Astrocyte (in vitro differentiated cells and primary cell): ENCODE results near the gene ATP6V0B. TPM values are rescaled to one million over a fixed set of nuclear protein-coding genes. Genes with fewer than 3 reads are reported as not detected.

Source experiments
- DNase-seq: peaks from one replicate; pipeline ENCODE4 v3.0.0-alpha.2; 2010; ENCODE audit warnings: low read depth
- FAIRE-seq: peaks from 2 replicates; lab custom pipeline; 2011; peaks lifted over from hg19 to GRCh38; lab: Jason Lieb, UNC
- H2AFZ ChIP-seq: 2 replicates; pipeline ENCODE4 v1.6.0; 2012; ENCODE audit warnings: low read depth, low read length, inconsistent platforms
- H3K27ac ChIP-seq: 2 replicates; pipeline ENCODE4 v1.5.1; 2011; ENCODE audit warnings: low read depth, low read length, inconsistent platforms
- H3K27me3 ChIP-seq: 2 replicates; pipeline ENCODE4 v1.6.0; 2011; ENCODE audit warnings: low read length, inconsistent platforms; ENCODE audit not compliant: insufficient read depth
- H3K36me3 ChIP-seq: 2 replicates; pipeline ENCODE4 v1.5.1; 2011; ENCODE audit warnings: low read length, inconsistent platforms; ENCODE audit not compliant: insufficient read depth
- H3K4me1 ChIP-seq: 2 replicates; pipeline ENCODE4 v1.5.1; 2011; ENCODE audit warnings: low read length, inconsistent platforms; ENCODE audit not compliant: insufficient read depth
- H3K4me2 ChIP-seq: 2 replicates; pipeline ENCODE4 v1.6.0; 2012; ENCODE audit warnings: low read length, inconsistent platforms
- H3K4me3 ChIP-seq: 2 replicates; pipeline ENCODE4 v1.5.1; 2011; ENCODE audit warnings: low read depth, mild to moderate bottlenecking, low read length, inconsistent platforms; ENCODE audit not compliant: insufficient read depth
- H3K79me2 ChIP-seq: 2 replicates; pipeline ENCODE4 v1.6.0; 2012; ENCODE audit warnings: mild to moderate bottlenecking, low read length, inconsistent platforms; ENCODE audit not compliant: insufficient read depth
- H3K9ac ChIP-seq: 2 replicates; pipeline ENCODE4 v1.6.0; 2012; ENCODE audit warnings: mild to moderate bottlenecking, low read length, inconsistent platforms
- H3K9me3 ChIP-seq: 2 replicates; pipeline ENCODE4 v1.5.1; 2012; ENCODE audit warnings: low read depth, mild to moderate bottlenecking, low read length, inconsistent platforms; ENCODE audit not compliant: insufficient read depth
- H4K20me1 ChIP-seq: 2 replicates; pipeline ENCODE4 v1.6.0; 2012; ENCODE audit warnings: low read length, inconsistent platforms; ENCODE audit not compliant: insufficient read depth
- H3K27ac Mint-ChIP-seq: one replicate; pipeline ENCODE4 v1.8.0; 2021; ENCODE audit warnings: mild to moderate bottlenecking, mixed read lengths; ENCODE audit not compliant: unreplicated experiment
- H3K27me3 Mint-ChIP-seq: one replicate; pipeline ENCODE4 v1.8.0; 2021; ENCODE audit warnings: low read depth, mixed read lengths; ENCODE audit not compliant: unreplicated experiment
- H3K36me3 Mint-ChIP-seq: one replicate; pipeline ENCODE4 v1.8.0; 2021; ENCODE audit warnings: low read depth, mixed read lengths; ENCODE audit not compliant: unreplicated experiment
- H3K4me1 Mint-ChIP-seq: one replicate; pipeline ENCODE4 v1.8.0; 2021; ENCODE audit warnings: low read depth, mixed read lengths; ENCODE audit not compliant: unreplicated experiment
- H3K4me3 Mint-ChIP-seq: one replicate; pipeline ENCODE4 v1.8.0; 2021; ENCODE audit warnings: mild to moderate bottlenecking, moderate library complexity, mixed read lengths; ENCODE audit not compliant: unreplicated experiment
- H3K9me3 Mint-ChIP-seq: one replicate; pipeline ENCODE4 v1.8.0; 2021; ENCODE audit warnings: mild to moderate bottlenecking, mixed read lengths; ENCODE audit not compliant: unreplicated experiment
- CTCF ChIP-seq: IDR thresholded peaks from 2 replicates; pipeline ENCODE4 v1.5.1; 2011; ENCODE audit warnings: low read depth, mild to moderate bottlenecking, inconsistent platforms, low read length, moderate library complexity; ENCODE audit not compliant: insufficient read depth
- EZH2 ChIP-seq: IDR thresholded peaks from 2 replicates; pipeline ENCODE4 v1.6.1; 2012; ENCODE audit warnings: mild to moderate bottlenecking, low read length, inconsistent platforms; ENCODE audit not compliant: insufficient read depth
- total RNA-seq: library from RNA; stranded (reverse); gene quantifications from 2 replicates; pipeline ENCODE4 v1.2.1, GENCODE V29; 2021

The ATP6V0B gene
- total RNA-seq, 1 donor from 2014 or later: 175 TPM

GRCh38 chr1:43968348-43968948 is 6.3 kb upstream of the ATP6V0B start:
- no peak for TF ChIP-seq EZH2
- no peak for TF ChIP-seq CTCF
- peaks cover 6% of the 10 kb centered on the region for H3K4me1 ChIP-seq
- no peak overlapping the region for H3K4me3 ChIP-seq
- H3K9ac ChIP-seq: no peak overlapping the region
- no peak overlapping the region for H3K27ac ChIP-seq
- no peaks in the 10 kb centered on the region for H3K27me3 ChIP-seq
- H3K79me2 ChIP-seq: peaks cover 17% of the 10 kb centered on the region
- Mint-ChIP-seq H3K27ac (no peak overlapping the region), H3K27me3 (no peaks in the 10 kb centered on the region), H3K4me3 (peak overlapping the region; percentile 4), H3K4me1 (peaks cover 6% of the 10 kb centered on the region), H3K9me3 (no peaks in the 10 kb centered on the region), H3K36me3 (peaks cover 14% of the 10 kb centered on the region)
- no peak overlapping the region for H3K4me2 ChIP-seq
- H2AFZ ChIP-seq: no peak overlapping the region
- FAIRE-seq: no peak
- H3K36me3 ChIP-seq: peaks cover 2% of the 10 kb centered on the region
- peaks cover 17% of the 10 kb centered on the region for H4K20me1 ChIP-seq
- DNase-seq: no peak
- H3K9me3 ChIP-seq: no peaks in the 10 kb centered on the region

- Mint-ChIP-seq H3K9me3 (no peaks in the 10 kb centered on the region), H3K36me3 (peaks cover 14% of the 10 kb centered on the region), H3K4me1 (peaks cover 6% of the 10 kb centered on the region), H3K27me3 (no peaks in the 10 kb centered on the region), H3K4me3 (peak overlapping the region; percentile 96), H3K27ac (no peak overlapping the region)
- H3K4me2 ChIP-seq: peak overlapping the region; percentile 95
- no peak overlapping the region for H2AFZ ChIP-seq
- peaks cover 12% of the 10 kb centered on the region for H3K4me1 ChIP-seq
- FAIRE-seq (no peak), DNase-seq (no peak)
- H3K79me2 ChIP-seq: peaks cover 17% of the 10 kb centered on the region
- no peaks in the 10 kb centered on the region for H3K9me3 ChIP-seq
- no peak overlapping the region for H3K9ac ChIP-seq
- peaks cover 17% of the 10 kb centered on the region for H4K20me1 ChIP-seq
- TF ChIP-seq CTCF (no peak), EZH2 (no peak)
- no peak overlapping the region for H3K27ac ChIP-seq
- no peak overlapping the region for H3K4me3 ChIP-seq
- peaks cover 3% of the 10 kb centered on the region for H3K36me3 ChIP-seq
- no peaks in the 10 kb centered on the region for H3K27me3 ChIP-seq
Observed at GRCh38 chr1:43969416-43969745, 5.4 kb upstream of the ATP6V0B start.

- FAIRE-seq (peak; percentile 77), DNase-seq (peak; percentile 92)
- peak within 1 kb of the TSS; percentile 5 for H3K27ac ChIP-seq
- H3K4me3 ChIP-seq: peak within 1 kb of the TSS; percentile 97
- peaks cover 14% of the 10 kb centered on the region for H3K4me1 ChIP-seq
- peak within 1 kb of the TSS; percentile 95 for H3K4me2 ChIP-seq
- Mint-ChIP-seq H3K9me3 (no peaks in the 10 kb centered on the region), H3K4me1 (peaks cover 6% of the 10 kb centered on the region), H3K4me3 (peak within 1 kb of the TSS; percentile 96), H3K36me3 (peaks cover 14% of the 10 kb centered on the region), H3K27me3 (no peaks in the 10 kb centered on the region), H3K27ac (peak within 1 kb of the TSS; percentile 70)
- no peaks in the 10 kb centered on the region for H3K27me3 ChIP-seq
- no peak for TF ChIP-seq EZH2
- no peak for TF ChIP-seq CTCF
- peak within 1 kb of the TSS; percentile 74 for H2AFZ ChIP-seq
- peak within 1 kb of the TSS; percentile 85 for H3K9ac ChIP-seq
- no peaks in the 10 kb centered on the region for H3K9me3 ChIP-seq
- H4K20me1 ChIP-seq: peaks cover 14% of the 10 kb centered on the region
- H3K36me3 ChIP-seq: peaks cover 3% of the 10 kb centered on the region
- peaks cover 19% of the 10 kb centered on the region for H3K79me2 ChIP-seq
Observed at GRCh38 chr1:43969746-43970466, 4.9 kb upstream of the ATP6V0B start, which contains the start of gene DPH2. TSS of gene DPH2 (plus strand) at chr1:43970010. CDS start at chr1:43970176, 166 bp downstream.
